Activated naive CD8-positive, alpha-beta T cell (primary cell): Measurements from ENCODE around the gene PRPF38B.
"Not testable (repeated sequence)": the region's sequence is repeated elsewhere in the genome, so short reads cannot be mapped to it uniquely, and the experiment has no call there.

Experiments
- H3K27ac Mint-ChIP-seq: one replicate; pipeline ENCODE4 v1.8.0; 2021; ENCODE audit warnings: mixed read lengths
- H3K27me3 Mint-ChIP-seq: one replicate; pipeline ENCODE4 v1.8.0; 2021; ENCODE audit warnings: mixed read lengths
- H3K36me3 Mint-ChIP-seq: one replicate; pipeline ENCODE4 v1.8.0; 2021; ENCODE audit warnings: mixed read lengths
- H3K4me1 Mint-ChIP-seq: one replicate; pipeline ENCODE4 v1.8.0; 2021; ENCODE audit warnings: low read depth, mixed read lengths
- H3K4me3 Mint-ChIP-seq: one replicate; pipeline ENCODE4 v1.8.0; 2021; ENCODE audit warnings: mild to moderate bottlenecking, mixed read lengths
- H3K9me3 Mint-ChIP-seq: one replicate; pipeline ENCODE4 v1.8.0; 2021; ENCODE audit warnings: low read depth, mixed read lengths

Gene PRPF38B

GRCh38 chr1:108667422-108667821 is 24.7 kb upstream of the PRPF38B start:
- H3K9me3 Mint-ChIP-seq, H3K4me3 Mint-ChIP-seq, H3K36me3 Mint-ChIP-seq, H3K27ac Mint-ChIP-seq, H3K27me3 Mint-ChIP-seq: not testable (repeated sequence)
- peaks cover 28% of the 10 kb centered on the region for H3K4me1 Mint-ChIP-seq

GRCh38 chr1:108668777-108669176 is 23.3 kb upstream of the PRPF38B start:
- no peaks in the 10 kb centered on the region for H3K9me3 Mint-ChIP-seq
- peaks cover 19% of the 10 kb centered on the region for H3K4me1 Mint-ChIP-seq
- H3K4me3 Mint-ChIP-seq: no peak overlapping the region
- H3K27ac Mint-ChIP-seq: no peak overlapping the region
- no peaks in the 10 kb centered on the region for H3K27me3 Mint-ChIP-seq
- H3K36me3 Mint-ChIP-seq: no peaks in the 10 kb centered on the region

DNA sequence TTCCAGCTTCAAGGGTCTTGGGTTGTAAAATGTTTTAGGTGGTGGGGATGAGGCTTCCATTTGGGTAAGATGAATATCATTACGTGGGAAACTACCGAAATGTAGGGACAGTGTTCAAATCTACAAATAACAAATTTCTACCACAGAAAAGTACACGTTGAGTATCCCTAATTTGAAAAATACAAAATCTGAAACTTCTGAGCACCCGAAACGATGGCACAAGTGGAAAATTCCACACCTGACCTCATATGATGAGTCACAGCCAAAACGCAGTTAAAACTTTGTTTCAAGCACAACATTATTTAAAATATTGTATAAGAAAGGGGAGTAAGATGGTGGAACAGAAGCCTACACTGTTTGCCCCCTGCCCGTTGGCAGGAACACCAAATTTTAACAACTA is 22.4 kb upstream of the PRPF38B start:
- H3K4me3 Mint-ChIP-seq: no peak overlapping the region
- peak overlapping the region; percentile 66 for H3K27ac Mint-ChIP-seq
- H3K36me3 Mint-ChIP-seq: no peaks in the 10 kb centered on the region
- H3K9me3 Mint-ChIP-seq: no peaks in the 10 kb centered on the region
- H3K4me1 Mint-ChIP-seq: peaks cover 17% of the 10 kb centered on the region
- H3K27me3 Mint-ChIP-seq: no peaks in the 10 kb centered on the region

GRCh38 chr1:108670131-108670773 is 21.9 kb upstream of the PRPF38B start:
- Mint-ChIP-seq H3K4me3 (no peak overlapping the region), H3K9me3 (no peaks in the 10 kb centered on the region), H3K27me3 (no peaks in the 10 kb centered on the region), H3K4me1 (peaks cover 17% of the 10 kb centered on the region), H3K27ac (peak overlapping the region; percentile 66), H3K36me3 (no peaks in the 10 kb centered on the region)

- Mint-ChIP-seq H3K4me3 (no peak overlapping the region), H3K36me3 (no peaks in the 10 kb centered on the region)
These were observed 21.0 kb upstream of the PRPF38B start for GRCh38 chr1:108671143-108671542.

GRCh38 chr1:108678706-108679105 is 13.4 kb upstream of the PRPF38B start:
- Mint-ChIP-seq H3K9me3 (no peaks in the 10 kb centered on the region), H3K27me3 (peaks cover 3% of the 10 kb centered on the region), H3K4me1 (peaks cover 7% of the 10 kb centered on the region), H3K27ac (no peak overlapping the region), H3K36me3 (no peaks in the 10 kb centered on the region), H3K4me3 (no peak overlapping the region)

More at GRCh38 chr1:108671143-108671542, 21.0 kb upstream of the PRPF38B start:
- H3K9me3 Mint-ChIP-seq: no peaks in the 10 kb centered on the region
- H3K27ac Mint-ChIP-seq: no peak overlapping the region
- no peaks in the 10 kb centered on the region for H3K27me3 Mint-ChIP-seq
- H3K4me1 Mint-ChIP-seq: peaks cover 17% of the 10 kb centered on the region

DNA sequence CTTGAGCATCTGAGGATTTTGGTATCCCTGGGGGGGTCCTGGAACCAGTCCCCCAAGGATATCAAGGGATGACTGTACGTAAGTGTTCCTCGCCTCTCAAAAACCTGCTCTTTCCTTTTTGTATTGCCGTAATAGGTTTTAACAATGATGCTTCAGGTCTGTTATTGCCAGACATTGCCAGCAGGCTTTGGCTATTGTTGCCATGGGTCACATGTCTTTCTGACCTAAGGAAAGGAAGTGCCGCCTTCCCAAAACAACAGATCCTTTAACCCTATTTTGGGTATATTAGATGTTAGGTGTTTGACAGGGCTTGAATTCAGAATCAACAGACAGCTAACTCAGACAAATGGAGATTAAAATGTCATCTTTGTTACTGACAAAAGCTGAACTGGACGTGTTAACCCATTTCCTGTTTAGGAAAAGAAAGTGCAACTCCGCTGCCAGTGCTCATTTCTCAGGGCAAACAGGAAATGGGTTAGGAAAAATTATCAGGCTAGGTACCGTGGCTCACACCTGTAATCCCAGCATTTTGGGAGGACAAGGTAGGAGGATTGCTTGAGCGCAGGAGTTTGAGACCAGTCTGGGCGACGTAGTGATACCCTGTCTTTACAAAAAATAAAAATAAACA is 12.4 kb upstream of the PRPF38B start:
- Mint-ChIP-seq H3K27me3 (peaks cover 4% of the 10 kb centered on the region), H3K36me3 (no peaks in the 10 kb centered on the region), H3K27ac (no peak overlapping the region), H3K4me1 (peaks cover 7% of the 10 kb centered on the region), H3K4me3 (no peak overlapping the region), H3K9me3 (no peaks in the 10 kb centered on the region)

- not testable (repeated sequence) for H3K9me3 Mint-ChIP-seq, H3K27ac Mint-ChIP-seq, H3K4me1 Mint-ChIP-seq
These were observed 10.4 kb upstream of the PRPF38B start for GRCh38 chr1:108681701-108682100.

GRCh38 chr1:108685529-108685928 is 6.6 kb upstream of the PRPF38B start:
- H3K9me3 Mint-ChIP-seq: no peaks in the 10 kb centered on the region
- no peak overlapping the region for H3K4me3 Mint-ChIP-seq
- no peak overlapping the region for H3K27ac Mint-ChIP-seq
- no peaks in the 10 kb centered on the region for H3K36me3 Mint-ChIP-seq
- peaks cover 5% of the 10 kb centered on the region for H3K4me1 Mint-ChIP-seq
- H3K27me3 Mint-ChIP-seq: peaks cover 4% of the 10 kb centered on the region

More at GRCh38 chr1:108681701-108682100, 10.4 kb upstream of the PRPF38B start:
- H3K4me3 Mint-ChIP-seq, H3K36me3 Mint-ChIP-seq, H3K27me3 Mint-ChIP-seq: not testable (repeated sequence)

DNA sequence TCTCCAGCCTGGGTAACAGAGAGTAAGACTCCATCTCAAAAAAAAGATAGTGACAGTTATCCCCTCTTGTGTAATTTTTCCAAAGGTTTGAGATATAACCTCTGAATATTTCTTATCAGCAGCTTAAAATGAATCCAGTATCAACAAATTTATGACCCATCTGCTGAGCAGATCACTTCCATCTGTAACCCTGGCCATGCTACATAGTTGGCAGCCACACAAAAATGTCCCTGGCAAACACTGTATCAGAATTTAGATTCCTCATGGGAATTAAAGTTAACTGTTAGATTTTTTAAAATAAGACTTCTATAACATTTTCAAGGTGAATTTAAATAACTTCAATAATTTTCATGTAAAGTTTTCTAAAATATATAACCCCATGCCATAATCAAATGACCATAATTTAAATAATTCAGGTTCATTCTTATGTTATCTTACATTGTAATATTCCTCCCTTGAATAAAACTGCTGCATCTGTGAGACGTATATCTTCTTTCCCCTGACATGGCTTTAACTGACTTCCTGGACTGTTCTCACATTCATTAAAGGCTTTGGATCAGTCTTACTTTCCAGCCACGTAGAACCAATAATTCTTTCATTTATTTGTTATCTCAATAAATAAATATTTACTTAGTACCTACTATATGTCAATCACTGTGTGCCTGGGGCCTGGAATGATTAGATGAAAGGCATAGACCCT is 5.3 kb upstream of the PRPF38B start:
- no peak overlapping the region for H3K27ac Mint-ChIP-seq
- H3K4me3 Mint-ChIP-seq: no peak overlapping the region
- H3K9me3 Mint-ChIP-seq: no peaks in the 10 kb centered on the region
- peaks cover 4% of the 10 kb centered on the region for H3K27me3 Mint-ChIP-seq
- H3K36me3 Mint-ChIP-seq: no peaks in the 10 kb centered on the region
- H3K4me1 Mint-ChIP-seq: peaks cover 16% of the 10 kb centered on the region

DNA sequence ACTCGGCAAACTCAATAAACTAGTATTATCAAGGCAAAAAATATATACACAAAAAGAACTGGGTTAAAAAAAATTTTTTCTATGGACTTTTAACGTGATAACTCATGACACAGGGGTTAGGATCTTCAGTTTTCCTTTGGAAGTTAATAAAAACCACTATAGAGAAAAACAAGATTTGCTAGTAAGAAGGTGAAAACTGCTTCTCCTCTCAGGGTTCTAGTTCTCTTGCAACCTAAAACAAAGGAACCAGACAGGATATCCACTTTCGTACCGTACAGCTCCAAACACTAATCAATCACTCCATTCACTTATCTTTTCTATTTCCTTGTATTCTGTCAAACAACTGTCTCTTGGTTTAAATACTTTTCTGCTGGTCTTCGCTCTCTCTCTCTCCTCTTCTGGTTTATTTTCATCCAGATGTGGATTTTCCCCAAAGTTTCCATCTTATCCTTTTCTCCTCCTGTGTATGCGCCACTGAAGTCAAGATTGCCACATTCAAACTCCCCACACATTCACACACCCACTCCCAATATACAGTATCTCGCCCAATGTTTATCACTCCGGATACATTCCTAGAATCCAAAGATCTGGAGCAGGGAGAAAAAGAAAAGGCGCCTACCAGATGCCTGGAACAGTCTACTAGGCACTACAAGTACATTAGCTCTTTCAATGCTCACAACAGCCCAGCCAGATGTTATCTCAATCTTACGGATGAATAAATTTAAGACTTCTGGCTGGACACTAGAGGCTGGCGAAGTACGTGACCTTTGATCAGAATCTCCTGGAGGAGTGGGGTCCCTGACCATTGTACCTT is 775 bp upstream of the PRPF38B start:
- H3K9me3 Mint-ChIP-seq: no peaks in the 10 kb centered on the region
- H3K4me1 Mint-ChIP-seq: peaks cover 34% of the 10 kb centered on the region
- peak overlapping the region; percentile 99 for H3K4me3 Mint-ChIP-seq
- peak overlapping the region; percentile 98 for H3K27ac Mint-ChIP-seq
- peaks cover 5% of the 10 kb centered on the region for H3K36me3 Mint-ChIP-seq
- H3K27me3 Mint-ChIP-seq: no peaks in the 10 kb centered on the region

DNA sequence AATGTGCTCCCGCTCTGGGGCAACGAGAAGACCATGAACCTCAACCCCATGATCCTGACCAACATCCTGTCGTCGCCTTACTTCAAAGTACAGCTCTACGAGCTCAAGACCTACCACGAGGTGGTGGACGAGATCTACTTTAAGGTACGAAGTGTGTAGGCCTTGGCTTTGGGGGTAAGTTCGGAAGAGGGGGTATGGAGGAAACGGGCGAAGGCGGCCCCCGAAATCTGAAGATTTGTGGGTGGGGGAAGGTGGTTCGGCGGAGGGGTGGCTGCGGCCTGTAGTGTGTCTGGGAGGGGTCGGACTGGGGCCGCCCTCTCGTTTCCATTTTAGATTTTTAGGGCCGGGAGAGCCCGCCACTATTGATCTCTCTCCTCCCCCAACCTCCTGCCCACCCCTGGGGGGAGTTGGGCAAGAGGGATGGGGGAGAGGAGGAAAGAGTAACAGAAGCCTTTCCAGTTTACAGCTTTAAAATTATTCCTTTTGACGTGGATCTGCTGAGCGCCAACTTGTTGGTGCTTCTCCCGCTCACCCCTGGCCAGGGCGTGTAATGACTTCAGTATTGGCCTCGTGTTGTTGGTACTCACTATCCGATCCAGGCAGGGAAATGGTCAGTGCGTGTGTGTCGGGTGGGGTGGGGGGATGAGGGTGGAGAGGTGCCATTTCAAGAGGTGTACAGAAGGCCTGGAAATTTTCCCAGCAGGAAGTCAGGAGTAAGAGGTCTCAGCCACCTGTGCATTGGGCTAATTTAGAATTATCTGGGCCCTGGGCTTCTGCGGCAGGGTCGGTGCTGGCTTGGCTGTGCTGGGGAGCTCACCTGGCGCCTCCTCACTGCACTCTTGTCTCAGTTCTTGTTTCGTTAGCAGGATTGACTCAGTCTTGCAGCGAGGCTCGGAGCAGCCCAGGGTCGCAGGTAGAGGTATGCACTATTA is 880 bp downstream of the PRPF38B start:
- Mint-ChIP-seq H3K4me3 (peak overlapping the region; percentile 99), H3K27ac (peak overlapping the region; percentile 98), H3K9me3 (no peaks in the 10 kb centered on the region), H3K4me1 (peaks cover 50% of the 10 kb centered on the region), H3K36me3 (peaks cover 12% of the 10 kb centered on the region), H3K27me3 (no peaks in the 10 kb centered on the region)

DNA sequence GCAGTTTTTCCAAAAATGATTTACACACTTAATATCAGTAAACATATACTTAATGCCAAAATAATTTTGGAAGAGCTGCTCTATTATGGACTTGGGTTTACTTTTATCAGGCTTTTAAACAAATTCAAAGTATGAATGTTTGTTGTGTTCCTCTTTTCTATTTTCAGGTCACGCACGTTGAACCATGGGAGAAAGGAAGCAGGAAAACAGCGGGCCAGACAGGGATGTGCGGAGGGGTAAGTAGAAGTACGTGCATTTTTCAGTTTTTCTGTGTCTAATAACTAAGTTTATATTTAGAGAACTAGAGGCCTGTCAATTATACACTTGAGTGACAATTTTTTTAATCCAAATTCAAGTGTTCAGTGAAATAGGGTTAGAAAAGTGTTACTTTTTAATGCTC is 3.4 kb downstream of the PRPF38B start:
- no peaks in the 10 kb centered on the region for H3K9me3 Mint-ChIP-seq
- peak overlapping the region; percentile 74 for H3K4me3 Mint-ChIP-seq
- H3K36me3 Mint-ChIP-seq: peaks cover 27% of the 10 kb centered on the region
- peaks cover 68% of the 10 kb centered on the region for H3K4me1 Mint-ChIP-seq
- H3K27ac Mint-ChIP-seq: peak overlapping the region; percentile 74
- no peaks in the 10 kb centered on the region for H3K27me3 Mint-ChIP-seq
